Adrenal gland (tissue), 12 donors: ENCODE measurements around the gene ITGA2. TPM values are rescaled to one million over a fixed set of nuclear protein-coding genes. Genes with fewer than 3 reads are reported as not detected.
A peak's percentile ranks its signal among the peaks of the same experiment; 100 is the strongest.

Experiments used
- DNase-seq, 7 donors: peaks; one replicate each; pipeline ENCODE4 v3.0.0-alpha.2; 2019 to 2020
- H3K27ac ChIP-seq, 5 donors: fragments of 200-600 bp; sonication (generic) in 4 of 5; 1 replicate in 3 of 5; 2 replicates in 2 of 5; pipeline versions ENCODE4 v1.5.1 to v1.8.0; 2016 to 2020; ENCODE audit warnings: mild to moderate bottlenecking in 1 of 5
- H3K27me3 ChIP-seq: fragments of 200-600 bp; 2 replicates; pipeline ENCODE4 v1.8.0; 2021
- H3K36me3 ChIP-seq, 2 donors: fragments of 200-600 bp; replicated peaks in 1 of 2; 1 replicate in 1 of 2; 2 replicates in 1 of 2; pipeline versions ENCODE4 v1.5.1 to v1.8.0; 2018 to 2022
- H3K4me1 ChIP-seq, 2 donors: fragments of 200-600 bp; replicated peaks in 1 of 2; 1 replicate in 1 of 2; 2 replicates in 1 of 2; pipeline versions ENCODE4 v1.5.1 to v1.8.0; 2018 to 2021
- H3K4me3 ChIP-seq, 4 donors: fragments of 200-600 bp; sonication (generic) in 3 of 4; one replicate each; pipeline ENCODE4 v1.5.1; 2016 to 2018
- H3K9me3 ChIP-seq, 3 donors: fragments of 200-600 bp; sonication (generic) in 1 of 3; replicated peaks in 1 of 3; 1 replicate in 2 of 3; 2 replicates in 1 of 3; pipeline versions ENCODE4 v1.5.1 to v1.8.0; 2016 to 2021
- POLR2A ChIP-seq, 2 donors: fragments of 450-650 bp; IDR thresholded peaks; one replicate each; pipeline ENCODE4 v1.6.1; 2017; ENCODE audit warnings: antibody characterized with exemption in 2 of 2, mild to moderate bottlenecking in 2 of 2, moderate library complexity in 1 of 2
- WGBS, 4 donors: extraction: QIAGEN DNeasy Blood & Tissue Kit in 2 of 4; methylation state at CpG; one replicate each; pipeline versions ENCODE4 v1.1.5 to v1.1.7; 2013 to 2017; 5-methylcytosine and 5-hydroxymethylcytosine counted together
- intact Hi-C, 2 donors: fragments of 100-400 bp; cut with DNase I; formaldehyde crosslinking; loops; one replicate each; pipeline versions ENCODE4 v1.14.1 to v1.15.0; 2022 to 2023
- polyA plus RNA-seq, 3 donors: library from polyadenylated mRNA; stranded (reverse); fragments of 200-250 nt in 2 of 3; fragments of 350-450 nt in 1 of 3; fragmentation: Illumina TruSeq in 1 of 3; extraction: RNeasy Lipid Tissue Mini Kit (QIAGEN cat#74804) in 1 of 3; gene quantifications; one replicate each; pipeline ENCODE4 v1.2.3, GENCODE V29; 2013 to 2014
- total RNA-seq, 9 donors: library from RNA; depleted of rRNA in 4 of 9; stranded (reverse); fragments of >200 nt in 4 of 9; fragments of 120-200 nt in 1 of 9; fragmentation: NEBNext Ultra II Directional in 1 of 9; extraction: Animal tissue kit (Norgen Biotek cat#: 25700) in 1 of 9; gene quantifications; one replicate each; pipeline versions ENCODE4 v1.1.0 to v1.2.4, GENCODE V29; 2013 to 2023
- TF ChIP-seq, protein P1 (sequence below), 6 experiments: fragments of 450-650 bp in 4 of 6; fragments of 200-600 bp in 2 of 6; sonication (generic) in 1 of 6; IDR thresholded peaks; 1 replicate in 5 of 6; 2 replicates in 1 of 6; pipeline versions ENCODE4 v1.5.1 to v1.8.0; 2016 to 2021; ENCODE audit warnings: antibody characterized with exemption in 6 of 6, mild to moderate bottlenecking in 2 of 6, moderate library complexity in 1 of 6
- donor health status: healthy with polysubstance abuse.
- donor health status: Bipolar disorder and iron deficiency.
- donor health status: DM: yes; HTN: yes; CAD: no.
- donor health status: DM: no; HTN: no; CAD: no.
- donor health status: DM: no; HTN: no; CAD: no.
- donor health status: DM: yes; HTN: yes; CAD: no.

The ITGA2 gene
- total and polyA plus RNA-seq, 12 donors: 1.8 to 127 (median 20.8) TPM

DNA sequence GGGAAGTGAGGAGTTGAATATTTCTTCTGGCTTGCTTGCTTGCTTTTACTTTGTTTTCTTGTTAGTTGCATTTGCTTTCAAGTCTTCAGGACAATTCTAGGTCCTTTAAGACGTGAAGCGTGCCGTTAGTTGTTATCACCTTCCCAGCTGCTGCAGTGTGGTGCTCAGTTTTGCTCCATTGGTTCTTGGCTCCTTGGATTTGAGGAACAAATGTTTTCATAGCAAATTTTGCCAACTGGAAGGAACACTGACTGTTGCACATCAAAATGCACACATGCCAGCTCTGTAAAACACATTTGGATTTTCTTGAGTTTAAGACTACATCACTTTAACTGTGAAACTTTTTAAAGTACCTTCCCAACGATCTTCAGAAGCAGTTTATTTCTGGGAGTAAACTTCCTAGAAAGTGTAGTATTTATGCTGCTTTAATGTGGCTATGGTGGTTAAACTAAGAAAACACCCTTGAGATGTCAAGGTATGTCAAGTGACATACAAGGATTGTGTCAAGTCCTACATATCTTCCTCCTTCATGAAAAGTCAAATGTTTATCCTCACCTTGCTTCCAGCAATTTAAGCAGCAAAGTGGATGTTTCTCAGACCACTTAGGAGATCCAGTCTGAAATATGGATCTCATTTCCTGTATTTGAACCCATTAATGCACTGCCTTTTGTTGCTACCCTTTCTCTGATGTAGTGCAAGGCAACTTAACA is 95.5 kb downstream of the ITGA2 start:
- intact Hi-C loops: no loop called here
- Histone ChIP-seq H3K4me3 (no peak overlapping the region), H3K4me1 (peaks cover 0 to 12% of the 10 kb centered on the region in 2 donors), H3K27ac (no peak overlapping the region), H3K36me3 (peaks cover 0 to 37% of the 10 kb centered on the region in 2 donors), H3K27me3 (no peaks in the 10 kb centered on the region), H3K9me3 (no peaks in the 10 kb centered on the region)
- WGBS, 4 donors: 86 to 88% (median 87%) methylated on average over 4 of the region's 4 CpGs
- TF ChIP-seq, protein P1, sequence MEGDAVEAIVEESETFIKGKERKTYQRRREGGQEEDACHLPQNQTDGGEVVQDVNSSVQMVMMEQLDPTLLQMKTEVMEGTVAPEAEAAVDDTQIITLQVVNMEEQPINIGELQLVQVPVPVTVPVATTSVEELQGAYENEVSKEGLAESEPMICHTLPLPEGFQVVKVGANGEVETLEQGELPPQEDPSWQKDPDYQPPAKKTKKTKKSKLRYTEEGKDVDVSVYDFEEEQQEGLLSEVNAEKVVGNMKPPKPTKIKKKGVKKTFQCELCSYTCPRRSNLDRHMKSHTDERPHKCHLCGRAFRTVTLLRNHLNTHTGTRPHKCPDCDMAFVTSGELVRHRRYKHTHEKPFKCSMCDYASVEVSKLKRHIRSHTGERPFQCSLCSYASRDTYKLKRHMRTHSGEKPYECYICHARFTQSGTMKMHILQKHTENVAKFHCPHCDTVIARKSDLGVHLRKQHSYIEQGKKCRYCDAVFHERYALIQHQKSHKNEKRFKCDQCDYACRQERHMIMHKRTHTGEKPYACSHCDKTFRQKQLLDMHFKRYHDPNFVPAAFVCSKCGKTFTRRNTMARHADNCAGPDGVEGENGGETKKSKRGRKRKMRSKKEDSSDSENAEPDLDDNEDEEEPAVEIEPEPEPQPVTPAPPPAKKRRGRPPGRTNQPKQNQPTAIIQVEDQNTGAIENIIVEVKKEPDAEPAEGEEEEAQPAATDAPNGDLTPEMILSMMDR (IDR thresholded peaks at IDR 0.05): no peak
- no peak for TF ChIP-seq POLR2A (IDR thresholded peaks at IDR 0.05)
- no peak for DNase-seq

DNA sequence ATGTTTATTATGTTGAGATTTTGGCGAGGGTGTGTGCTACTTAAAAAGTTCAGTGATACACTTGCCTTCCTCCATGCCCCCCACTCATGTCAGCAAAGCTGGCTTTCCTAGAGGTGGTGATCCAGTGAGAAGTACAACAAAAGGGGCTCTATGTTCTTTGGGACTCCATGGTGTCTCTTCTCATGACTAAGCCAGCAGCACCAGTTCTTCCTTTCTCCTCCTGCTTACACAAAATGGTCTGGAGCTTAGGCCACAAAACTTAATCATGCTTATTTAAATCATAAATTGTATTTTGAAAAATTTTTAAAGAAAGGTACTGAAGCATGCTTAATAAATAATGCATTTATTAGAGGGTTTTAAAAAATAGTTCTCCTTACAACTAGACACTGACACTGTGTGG is 98.0 kb downstream of the ITGA2 start:
- TF ChIP-seq, protein P1 (IDR thresholded peaks at IDR 0.05): no peak
- TF ChIP-seq POLR2A (IDR thresholded peaks at IDR 0.05): no peak
- Histone ChIP-seq H3K27me3 (no peaks in the 10 kb centered on the region), H3K4me1 (peaks cover 10 to 22% of the 10 kb centered on the region in 2 donors), H3K4me3 (no peak overlapping the region), H3K36me3 (peaks cover 0 to 20% of the 10 kb centered on the region in 2 donors), H3K27ac (no peak overlapping the region), H3K9me3 (no peaks in the 10 kb centered on the region)
- no peak for DNase-seq
- WGBS, 4 donors: 83 to 100% (median 92%) methylated on average over 1 of the region's 1 CpG
- intact Hi-C loops: no loop called here

DNA sequence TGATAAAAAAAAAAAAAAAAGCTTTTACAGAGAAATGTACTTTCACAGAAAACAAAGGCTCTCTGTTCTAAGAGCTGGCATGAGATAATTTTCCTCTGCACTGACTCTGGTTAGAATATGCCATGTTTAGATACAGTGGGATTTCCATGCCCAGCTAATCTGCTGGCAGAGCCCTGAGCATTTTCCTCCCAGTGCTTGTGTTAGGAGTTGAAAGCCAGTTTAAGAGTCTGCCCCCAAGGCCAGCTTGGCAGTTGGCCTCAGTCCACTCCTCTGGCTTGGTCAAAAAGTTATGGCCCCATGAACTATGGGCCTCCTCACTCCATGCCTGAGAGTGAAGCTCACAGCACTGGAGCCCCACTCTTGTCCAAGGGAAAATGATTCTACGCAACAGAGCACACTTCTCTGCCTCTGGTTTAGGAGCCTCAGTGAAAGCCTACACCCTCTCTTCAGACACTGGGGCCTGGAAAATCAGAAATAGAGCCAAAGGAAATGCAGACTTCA is 98.5 kb downstream of the ITGA2 start:
- 50 to 97% (median 74%) methylated on average over 1 of the region's 1 CpG for WGBS, 4 donors

DNA sequence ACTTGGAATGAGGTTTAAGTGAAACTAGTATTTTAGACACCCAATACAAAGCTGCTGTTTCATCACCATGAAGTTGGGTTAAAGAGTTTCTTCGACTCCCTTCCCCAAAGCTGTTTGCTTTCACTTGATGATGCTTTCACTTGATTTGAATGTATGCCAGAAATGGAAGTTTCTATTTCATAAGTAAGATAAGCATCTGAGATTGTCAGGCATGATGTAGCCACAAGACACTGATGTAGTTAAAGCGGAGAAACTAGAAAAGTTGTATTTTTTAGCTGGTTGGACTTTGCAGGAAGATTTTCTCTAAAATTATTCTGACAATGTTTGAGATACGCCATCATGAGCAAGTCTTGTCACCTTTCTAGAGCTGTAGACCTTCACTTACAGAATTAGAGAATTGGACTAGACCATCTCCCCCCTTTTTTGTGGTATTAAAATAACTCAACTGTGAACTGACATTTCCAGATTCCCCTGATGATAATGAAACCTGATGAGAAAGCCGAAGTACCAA is 100.4 kb downstream of the ITGA2 start:
- Histone ChIP-seq H3K4me1 (peaks cover 11 to 22% of the 10 kb centered on the region in 2 donors), H3K27me3 (no peaks in the 10 kb centered on the region), H3K36me3 (peaks cover 0 to 11% of the 10 kb centered on the region in 2 donors), H3K4me3 (no peak overlapping the region), H3K9me3 (no peaks in the 10 kb centered on the region), H3K27ac (peak overlapping the region in 3 of 5 donors; percentile 7 to 42 (median 35))
- TF ChIP-seq, protein P1 (IDR thresholded peaks at IDR 0.05): no peak
- no peak for TF ChIP-seq POLR2A (IDR thresholded peaks at IDR 0.05)
- intact Hi-C loops: no loop called here
- 71 to 80% (median 72%) methylated on average over 4 of the region's 4 CpGs for WGBS, 4 donors
- DNase-seq: no peak

More for the DNA sequence above, 98.5 kb downstream of the ITGA2 start:
- Histone ChIP-seq H3K27ac (no peak overlapping the region), H3K4me3 (no peak overlapping the region), H3K9me3 (no peaks in the 10 kb centered on the region), H3K27me3 (no peaks in the 10 kb centered on the region), H3K36me3 (peaks cover 0 to 20% of the 10 kb centered on the region in 2 donors), H3K4me1 (peaks cover 11 to 22% of the 10 kb centered on the region in 2 donors)
- intact Hi-C loops: no loop called here
- TF ChIP-seq, protein P1 (IDR thresholded peaks at IDR 0.05): no peak
- peak in 1 of 7 donors; percentile 4 for DNase-seq
